ENCODE measurements around the gene RC3H2. TPM values are rescaled to one million over a fixed set of nuclear protein-coding genes. Genes with fewer than 3 reads are reported as not detected.

RC3H2 gene
- total RNA-seq, 4 donors from 2014 or later: 45.0 to 57.3 (median 52.6) TPM

- no peak for TF ChIP-seq CTCF (IDR thresholded peaks at IDR 0.05; ENCODE audit: low read depth)
Measured at GRCh38 chr9:122835313-122835731, 69.8 kb downstream of the RC3H2 start.

- no peak for TF ChIP-seq CTCF (IDR thresholded peaks at IDR 0.05; ENCODE audit: low read depth)
Measured at GRCh38 chr9:122832194-122832593, 73.0 kb downstream of the RC3H2 start.

- no peak for TF ChIP-seq CTCF (IDR thresholded peaks at IDR 0.05; ENCODE audit: low read depth)
Measured at GRCh38 chr9:122827761-122828093, 77.4 kb downstream of the RC3H2 start.

GRCh38 chr9:122822938-122823337 is 82.2 kb downstream of the RC3H2 start:
- TF ChIP-seq CTCF (IDR thresholded peaks at IDR 0.05; ENCODE audit: low read depth): no peak

GRCh38 chr9:122822056-122822455 is 83.1 kb downstream of the RC3H2 start:
- TF ChIP-seq CTCF (IDR thresholded peaks at IDR 0.05; ENCODE audit: low read depth): no peak

- no peak for TF ChIP-seq CTCF (IDR thresholded peaks at IDR 0.05; ENCODE audit: low read depth)
Measured at GRCh38 chr9:122821278-122821943, 83.7 kb downstream of the RC3H2 start.

- no peak for TF ChIP-seq CTCF (IDR thresholded peaks at IDR 0.05; ENCODE audit: low read depth)
Measured at GRCh38 chr9:122820490-122820845, 84.7 kb downstream of the RC3H2 start.

Data from subcutaneous adipose tissue (tissue), 4 donors.